ENCODE measurements around the gene ALDH3A1. TPM values are rescaled to one million over a fixed set of nuclear protein-coding genes. Genes with fewer than 3 reads are reported as not detected.
A peak's percentile ranks its signal among the peaks of the same experiment; 100 is the strongest.

Gene ALDH3A1
- total RNA-seq, 3 donors from 2014 or later (not counting 1 experiment from before 2014, with no cell fraction given): not detected

DNA sequence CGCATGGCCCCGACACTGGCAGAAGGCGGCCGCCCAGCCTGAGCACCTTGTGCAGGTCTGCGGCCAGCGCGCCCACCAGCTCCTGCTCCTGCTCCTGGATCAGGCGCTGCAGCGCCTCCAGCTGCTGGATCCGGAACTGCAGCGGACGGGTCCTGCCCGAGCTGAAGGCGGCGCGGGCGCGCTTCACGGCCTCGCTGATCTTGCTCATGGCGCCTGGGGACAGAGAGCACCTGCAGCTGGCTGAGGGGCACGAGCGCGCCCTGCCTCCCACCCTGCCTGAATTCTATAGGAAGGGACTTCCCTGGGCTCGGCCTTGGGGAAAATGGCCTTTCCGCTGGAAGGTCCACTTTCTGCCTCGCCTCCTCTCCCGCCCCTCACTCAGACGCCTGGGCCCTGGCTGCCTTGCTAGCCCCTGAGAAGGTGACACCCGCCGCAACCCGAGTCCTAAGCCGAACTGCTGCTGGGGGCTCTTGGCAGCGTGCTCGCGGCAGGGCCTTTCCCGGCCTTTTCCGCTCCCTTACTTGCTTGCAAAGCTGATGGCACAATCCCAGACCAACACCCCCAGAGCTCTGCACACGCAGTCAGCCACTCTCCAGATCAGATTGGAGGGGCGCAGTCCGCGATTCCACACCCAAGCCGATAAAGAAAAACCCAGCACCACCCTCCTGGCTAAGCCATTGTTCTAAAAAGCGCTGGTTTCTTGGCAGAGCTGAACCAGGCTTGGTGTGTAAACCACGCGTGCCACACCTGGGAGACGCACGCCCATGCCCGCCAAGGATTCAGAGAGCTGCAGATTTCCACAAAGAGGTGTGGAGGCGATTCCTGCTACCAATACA is 3.0 kb downstream of the ALDH3A1 start:
- ATAC-seq (peak; percentile 80 to 99 (median 97)), DNase-seq (peak; percentile 84 to 90)
- H3K4me3 Mint-ChIP-seq: peak overlapping the region; percentile 72
- no peaks in the 10 kb centered on the region for H3K9me3 Mint-ChIP-seq
- Histone ChIP-seq H3K36me3 (ENCODE audit: control insufficient read depth, insufficient read depth, low read length) (no peaks in the 10 kb centered on the region), H3K27ac (ENCODE audit: low read length) (no peak overlapping the region), H3K9me3 (ENCODE audit: control insufficient read depth, insufficient read depth, low read length) (no peaks in the 10 kb centered on the region), H3K27me3 (ENCODE audit: control insufficient read depth, insufficient read depth, low read length) (no peaks in the 10 kb centered on the region), H3K4me3 (ENCODE audit: low read length) (peak overlapping the region; percentile 11), H3K4me1 (ENCODE audit: control insufficient read depth, insufficient read depth, low read length) (peaks cover 11% of the 10 kb centered on the region)
- H3K4me1 Mint-ChIP-seq: peaks cover 0 to 12% of the 10 kb centered on the region in 2 donors
- no peaks in the 10 kb centered on the region for H3K36me3 Mint-ChIP-seq
- no peaks in the 10 kb centered on the region for H3K27me3 Mint-ChIP-seq (ENCODE audit: low read depth in 2 of 2)
- WGBS (ENCODE audit: insufficient coverage): 43% methylated on average over 48 of the region's 50 CpGs
- peak; percentile 92 for TF ChIP-seq CTCF (IDR thresholded peaks at IDR 0.05)
- intact Hi-C loops (cut with micrococcal nuclease): no loop called here
- H3K27ac Mint-ChIP-seq: peak overlapping the region in 1 of 2 donors; percentile 36

GRCh38 chr17:19744492-19744891 is 3.6 kb downstream of the ALDH3A1 start:
- H3K27me3 ChIP-seq (ENCODE audit: control insufficient read depth, insufficient read depth, low read length): no peaks in the 10 kb centered on the region
- ATAC-seq (peak; percentile 4 to 52 (median 39)), DNase-seq (peak; percentile 22 to 23)
- H3K36me3 Mint-ChIP-seq: no peaks in the 10 kb centered on the region
- TF ChIP-seq CTCF (IDR thresholded peaks at IDR 0.05): no peak
- WGBS (ENCODE audit: insufficient coverage): 5% methylated on average over 24 of the region's 26 CpGs
- H3K9me3 Mint-ChIP-seq: no peaks in the 10 kb centered on the region
- intact Hi-C loops (cut with micrococcal nuclease): no loop called here
- peak overlapping the region; percentile 19 for H3K4me3 ChIP-seq (ENCODE audit: low read length)
- peak overlapping the region; percentile 84 for H3K4me3 Mint-ChIP-seq
- peak overlapping the region in 1 of 2 donors; percentile 36 for H3K27ac Mint-ChIP-seq
- peaks cover 0 to 12% of the 10 kb centered on the region in 2 donors for H3K4me1 Mint-ChIP-seq
- H3K4me1 ChIP-seq (ENCODE audit: control insufficient read depth, insufficient read depth, low read length): peaks cover 11% of the 10 kb centered on the region
- H3K27me3 Mint-ChIP-seq (ENCODE audit: low read depth in 2 of 2): no peaks in the 10 kb centered on the region
- no peaks in the 10 kb centered on the region for H3K9me3 ChIP-seq (ENCODE audit: control insufficient read depth, insufficient read depth, low read length)
- H3K27ac ChIP-seq (ENCODE audit: low read length): no peak overlapping the region
- no peaks in the 10 kb centered on the region for H3K36me3 ChIP-seq (ENCODE audit: control insufficient read depth, insufficient read depth, low read length)

DNA sequence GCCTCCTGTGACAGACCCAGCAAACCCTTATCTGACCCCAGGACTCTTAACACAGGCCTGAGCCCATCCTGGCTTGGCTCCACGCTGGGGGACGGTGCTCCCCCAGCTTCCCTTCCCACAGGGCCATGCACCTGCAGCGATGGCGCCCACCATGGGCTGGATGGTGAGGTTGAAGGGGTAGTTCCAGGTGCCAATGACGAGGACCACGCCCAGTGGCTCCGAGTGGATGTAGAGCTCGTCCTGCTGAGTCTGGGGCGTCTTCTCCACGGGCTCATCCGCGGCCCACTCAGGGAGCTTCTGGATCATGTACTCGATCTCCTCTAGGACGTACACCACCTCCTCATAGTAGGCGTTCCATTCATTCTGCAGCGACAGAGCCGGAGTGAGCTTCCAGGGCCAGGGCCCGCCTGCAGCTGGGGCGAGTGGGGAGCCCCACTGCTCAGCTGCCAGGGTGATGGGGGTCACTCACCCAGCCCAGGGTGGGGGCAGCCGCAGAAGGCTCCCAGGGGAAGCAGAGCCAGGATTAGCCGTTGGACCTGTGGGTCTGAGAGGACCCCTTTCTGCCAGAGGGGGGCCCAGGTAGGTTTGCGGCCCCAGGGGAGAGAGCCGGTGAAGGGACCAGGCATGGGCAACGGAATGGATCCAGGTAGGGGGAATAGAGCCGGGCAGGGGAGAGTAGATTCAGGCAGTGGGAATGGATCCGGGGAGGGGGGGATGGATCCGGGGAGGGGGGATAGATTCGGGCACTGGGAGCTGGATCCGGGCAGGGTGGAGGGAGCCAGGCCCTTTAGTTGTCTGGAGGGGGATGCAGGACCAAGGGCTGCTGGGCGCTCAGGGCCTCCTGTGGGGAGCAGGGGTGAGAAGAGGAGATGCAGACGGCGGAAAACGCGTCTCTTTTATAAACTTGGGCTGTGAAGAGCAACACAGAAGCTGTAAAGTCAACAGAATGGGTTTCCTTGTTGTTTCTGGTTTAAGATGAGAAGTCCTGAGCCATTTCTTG is 4.7 kb downstream of the ALDH3A1 start:
- no peak overlapping the region for H3K4me3 ChIP-seq (ENCODE audit: low read length)
- intact Hi-C loops (cut with micrococcal nuclease): no loop called here
- H3K9me3 ChIP-seq (ENCODE audit: control insufficient read depth, insufficient read depth, low read length): no peaks in the 10 kb centered on the region
- no peak overlapping the region for H3K27ac ChIP-seq (ENCODE audit: low read length)
- Mint-ChIP-seq H3K36me3 (no peaks in the 10 kb centered on the region), H3K9me3 (no peaks in the 10 kb centered on the region), H3K4me1 (peaks cover 0 to 12% of the 10 kb centered on the region in 2 donors), H3K27me3 (ENCODE audit: low read depth in 2 of 2) (no peaks in the 10 kb centered on the region), H3K27ac (no peak overlapping the region), H3K4me3 (peak overlapping the region; percentile 52)
- 97% methylated on average over 34 of the region's 34 CpGs for WGBS (ENCODE audit: insufficient coverage)
- DNase-seq (no peak), ATAC-seq (no peak)
- peaks cover 11% of the 10 kb centered on the region for H3K4me1 ChIP-seq (ENCODE audit: control insufficient read depth, insufficient read depth, low read length)
- no peaks in the 10 kb centered on the region for H3K27me3 ChIP-seq (ENCODE audit: control insufficient read depth, insufficient read depth, low read length)
- TF ChIP-seq CTCF (IDR thresholded peaks at IDR 0.05): no peak
- no peaks in the 10 kb centered on the region for H3K36me3 ChIP-seq (ENCODE audit: control insufficient read depth, insufficient read depth, low read length)
